ENCODE measurements around the gene ALB.

Gene ALB

GRCh38 chr4:73452953-73453700, 49.0 kb downstream of the ALB start:
- no peak for DNase-seq

GRCh38 chr4:73453701-73454005, 49.6 kb downstream of the ALB start:
- no peak for DNase-seq

- DNase-seq = no peak
Observed at GRCh38 chr4:73454920-73455319, 50.8 kb downstream of the ALB start.

GRCh38 chr4:73456177-73457022, 52.3 kb downstream of the ALB start:
- DNase-seq = no peak

- no peak for DNase-seq
Observed at GRCh38 chr4:73458184-73459047, 54.3 kb downstream of the ALB start.

- no peak for DNase-seq
Observed at GRCh38 chr4:73459048-73459421, 54.9 kb downstream of the ALB start.

GRCh38 chr4:73460913-73461522, 56.9 kb downstream of the ALB start:
- DNase-seq = no peak

- no peak for DNase-seq
Observed at GRCh38 chr4:73468170-73468569, 64.1 kb downstream of the ALB start.

- DNase-seq = no peak
Observed at GRCh38 chr4:73470728-73471127, 66.6 kb downstream of the ALB start.
